IMR-90 (cell line): ENCODE data around the gene PCBD1. TPM values are rescaled to one million over a fixed set of nuclear protein-coding genes. Genes with fewer than 3 reads are reported as not detected.

ENCODE experiments used
- ATAC-seq: fragments of 200-7000 bp; cut with Tn5 transposase; 2 replicates; pipeline ENCODE4 v1.9.1; 2020; ENCODE audit warnings: low read depth, mild to moderate bottlenecking, moderate library complexity
- BruUV-seq: library from RNA; stranded (reverse); fragments of 400-500 nt; replicated peaks from 2 replicates; lab custom pipeline; 2021; lab: Mats Ljungman, UMichigan
- CTCF ChIA-PET: fragments of 300-600 bp; formaldehyde crosslinking; extraction: SDS; loops from one replicate; lab custom pipeline; 2021; ENCODE audit warnings: antibody characterized with exemption; lab: Yijun Ruan, JAX
- POLR2A ChIA-PET: fragments of 300-600 bp; sonication (Branson Sonifier 250); formaldehyde crosslinking; loops from one replicate; lab custom pipeline; 2022; ENCODE audit warnings: antibody characterized with exemption; ENCODE audit not compliant: unreplicated experiment; lab: Charles Lee
- DNase-seq: peaks from one replicate; pipeline ENCODE4 v3.0.0; 2013
- H2AFZ ChIP-seq: replicated peaks from 2 replicates; pipeline ENCODE3; 2013; ENCODE audit warnings: low read length, mild to moderate bottlenecking; ENCODE audit not compliant: poor library complexity
- H2AK5ac ChIP-seq: 2 replicates; pipeline ENCODE4 v1.6.1; 2013; ENCODE audit warnings: low read depth, low read length, inconsistent platforms
- H2AK9ac ChIP-seq: replicated peaks from 2 replicates; pipeline ENCODE3; 2013; ENCODE audit warnings: mild to moderate bottlenecking, low read depth, low read length, moderate library complexity; ENCODE audit not compliant: poor library complexity
- H2BK120ac ChIP-seq: 2 replicates; pipeline ENCODE4 v1.6.1; 2013; ENCODE audit warnings: low read depth, low read length, inconsistent platforms
- H2BK15ac ChIP-seq: 3 replicates; pipeline ENCODE4 v1.6.1; 2013; ENCODE audit warnings: low read depth, low read length, inconsistent platforms
- H2BK20ac ChIP-seq: 2 replicates; pipeline ENCODE4 v1.6.1; 2013; ENCODE audit warnings: low read depth, mild to moderate bottlenecking, inconsistent platforms, low read length, moderate library complexity
- H2BK5ac ChIP-seq: 2 replicates; pipeline ENCODE4 v1.6.1; 2013; ENCODE audit warnings: mild to moderate bottlenecking, low read depth, low read length, inconsistent platforms; ENCODE audit not compliant: poor library complexity, severe bottlenecking
- H3K14ac ChIP-seq: replicated peaks from 2 replicates; pipeline ENCODE4 v1.6.1; 2013; ENCODE audit warnings: low read depth, low read length, inconsistent platforms
- H3K18ac ChIP-seq: 2 replicates; pipeline ENCODE4 v1.6.1; 2013; ENCODE audit warnings: low read depth, low read length, control low read depth
- H3K23ac ChIP-seq: 2 replicates; pipeline ENCODE4 v1.6.1; 2013; ENCODE audit warnings: low read depth, low read length, inconsistent platforms
- H3K27ac ChIP-seq: 2 replicates; pipeline ENCODE4 v1.5.1; 2013; ENCODE audit warnings: mild to moderate bottlenecking, control low read depth, low read length; ENCODE audit not compliant: insufficient read depth
- H3K27me3 ChIP-seq: 2 replicates; pipeline ENCODE4 v1.6.1; 2013; ENCODE audit warnings: low read length; ENCODE audit not compliant: control insufficient read depth, insufficient read depth
- H3K36me3 ChIP-seq: 2 replicates; pipeline ENCODE4 v1.6.1; 2013; ENCODE audit warnings: low read length, mixed read lengths; ENCODE audit not compliant: control insufficient read depth, insufficient read depth
- H3K4ac ChIP-seq: 2 replicates; pipeline ENCODE4 v1.6.1; 2013; ENCODE audit warnings: low read depth, low read length, inconsistent platforms
- H3K4me1 ChIP-seq: 2 replicates; pipeline ENCODE4 v1.6.1; 2013; ENCODE audit warnings: low read length, mixed read lengths; ENCODE audit not compliant: control insufficient read depth, insufficient read depth
- H3K4me2 ChIP-seq: 2 replicates; pipeline ENCODE4 v1.6.1; 2013; ENCODE audit warnings: low read depth, mild to moderate bottlenecking, control low read depth, low read length, moderate library complexity
- H3K4me3 ChIP-seq: 2 replicates; pipeline ENCODE4 v1.5.1; 2013; ENCODE audit warnings: low read depth, mild to moderate bottlenecking, control low read depth, low read length, moderate library complexity; ENCODE audit not compliant: insufficient read depth
- H3K56ac ChIP-seq: 2 replicates; pipeline ENCODE4 v1.6.1; 2013; ENCODE audit warnings: low read length, inconsistent platforms; ENCODE audit not compliant: insufficient read depth; ENCODE audit errors: extremely low read depth
- H3K79me1 ChIP-seq, 2 experiments: 2 replicates each; pipeline ENCODE4 v1.6.1; 2013; ENCODE audit warnings: low read length in 2 of 2, inconsistent platforms in 1 of 2, low read depth in 1 of 2
- H3K9ac ChIP-seq: 2 replicates; pipeline ENCODE4 v1.6.1; 2013; ENCODE audit warnings: low read depth, low read length, control low read depth
- H3K9me1 ChIP-seq: 2 replicates; pipeline ENCODE4 v1.6.1; 2013; ENCODE audit warnings: low read length, inconsistent platforms; ENCODE audit not compliant: insufficient read depth
- H3K9me3 ChIP-seq: 2 replicates; pipeline ENCODE4 v1.6.1; 2013; ENCODE audit warnings: low read length; ENCODE audit not compliant: control insufficient read depth, insufficient read depth
- H4K20me1 ChIP-seq: 2 replicates; pipeline ENCODE4 v1.6.1; 2013; ENCODE audit warnings: low read length, inconsistent platforms; ENCODE audit not compliant: insufficient read depth
- H4K5ac ChIP-seq: 2 replicates; pipeline ENCODE4 v1.6.1; 2013; ENCODE audit warnings: mild to moderate bottlenecking, low read depth, low read length, control low read depth
- H4K8ac ChIP-seq, 2 experiments: 2 replicates each; pipeline ENCODE4 v1.6.1; 2013; ENCODE audit warnings: low read depth in 2 of 2, low read length in 2 of 2, control low read depth in 1 of 2, inconsistent platforms in 1 of 2
- H4K91ac ChIP-seq: 2 replicates; pipeline ENCODE4 v1.6.1; 2013; ENCODE audit warnings: low read depth, low read length, inconsistent platforms; ENCODE audit not compliant: insufficient read depth
- BHLHE40 ChIP-seq: fragments of 150-350 bp; IDR thresholded peaks from 2 replicates; pipeline ENCODE4 v1.6.1; 2016; ENCODE audit warnings: mild to moderate bottlenecking, low read depth, low read length
- CEBPB ChIP-seq: IDR thresholded peaks from 2 replicates; pipeline ENCODE4 v1.6.1; 2012; ENCODE audit warnings: low read depth, low read length, improper control_type of control experiment
- CHD1 ChIP-seq: IDR thresholded peaks from 2 replicates; pipeline ENCODE4 v1.6.1; 2012; ENCODE audit warnings: low read depth, low read length, improper control_type of control experiment
- FOS ChIP-seq: fragments of 150-350 bp; IDR thresholded peaks from 2 replicates; pipeline ENCODE4 v1.6.1; 2016; ENCODE audit warnings: low read depth, low read length
- MAFK ChIP-seq: IDR thresholded peaks from 2 replicates; pipeline ENCODE4 v1.6.1; 2012; ENCODE audit warnings: low read depth, low read length, improper control_type of control experiment
- MAZ ChIP-seq: IDR thresholded peaks from 2 replicates; pipeline ENCODE4 v1.6.1; 2012; ENCODE audit warnings: low read depth, mild to moderate bottlenecking, low read length, improper control_type of control experiment, moderate library complexity, borderline replicate concordance
- MXI1 ChIP-seq: IDR thresholded peaks from 2 replicates; pipeline ENCODE4 v1.6.1; 2012; ENCODE audit warnings: low read depth, mild to moderate bottlenecking, low read length, moderate library complexity, borderline replicate concordance
- NFE2L2 ChIP-seq: fragments of 150-350 bp; IDR thresholded peaks from 2 replicates; pipeline ENCODE4 v1.6.1; 2016; ENCODE audit warnings: low read depth, mild to moderate bottlenecking, low read length
- POLR2A ChIP-seq: IDR thresholded peaks from 2 replicates; pipeline ENCODE4 v1.6.1; 2012; ENCODE audit warnings: mild to moderate bottlenecking, low read depth, low read length
- RAD21 ChIP-seq: IDR thresholded peaks from 2 replicates; pipeline ENCODE4 v1.6.1; 2012; ENCODE audit warnings: low read length, improper control_type of control experiment
- RCOR1 ChIP-seq: IDR thresholded peaks from 2 replicates; pipeline ENCODE4 v1.6.1; 2012; ENCODE audit warnings: mild to moderate bottlenecking, low read length, improper control_type of control experiment; ENCODE audit not compliant: insufficient replicate concordance
- RFX5 ChIP-seq: IDR thresholded peaks from 2 replicates; pipeline ENCODE4 v1.8.0; 2012; ENCODE audit warnings: low read depth, mild to moderate bottlenecking, low read length, moderate library complexity
- SMC3 ChIP-seq: fragments of 150-350 bp; IDR thresholded peaks from 2 replicates; pipeline ENCODE4 v1.6.1; 2016; ENCODE audit warnings: low read depth, mild to moderate bottlenecking, antibody characterized with exemption, low read length, moderate library complexity
- WGBS, 2 experiments: methylation state at CpG; one replicate each; pipeline versions ENCODE4 v1.1.5 to v1.1.7; 2013; ENCODE audit warnings: missing lambda C conversion rate in 2 of 2; ENCODE audit not compliant: insufficient read length in 1 of 2; ENCODE audit errors: extremely low coverage in 2 of 2; 5-methylcytosine and 5-hydroxymethylcytosine counted together
- dilution Hi-C: fragments of 300-500 bp; cut with HindIII; formaldehyde crosslinking; loops from one replicate; pipeline ENCODE4 v1.14.3; 2018; ENCODE audit warnings: low sequenced_read_pairs; ENCODE audit not compliant: unreplicated experiment
- in situ Hi-C: fragments of 300-500 bp; cut with MboI; formaldehyde crosslinking; loops from 3 replicates; pipeline ENCODE4 v1.14.3; 2019; ENCODE audit warnings: low sequenced_read_pairs, inconsistent platforms, mixed read lengths
- intact Hi-C: fragments of 100-400 bp; cut with micrococcal nuclease; formaldehyde crosslinking; loops from 2 replicates; pipeline ENCODE4 v1.10.0; 2022
- polyA plus RNA-seq, 3 experiments: library from polyadenylated mRNA; depleted of rRNA; stranded (reverse); fragments of >200 nt; gene quantifications; 2 replicates each; pipeline ENCODE4 v1.2.3, GENCODE V29; 2012; ENCODE audit warnings: low replicate concordance in 1 of 3
- total RNA-seq: library from RNA; depleted of rRNA; stranded (reverse); fragments of >200 nt; gene quantifications from 2 replicates; pipeline ENCODE4 v1.2.3, GENCODE V29; 2012
- TF ChIP-seq, protein P1 (sequence below): fragments of 150-350 bp; IDR thresholded peaks from 2 replicates; pipeline ENCODE4 v1.6.1; 2017; ENCODE audit warnings: mild to moderate bottlenecking, antibody characterized with exemption, low read length, low read depth
- TF ChIP-seq, protein P2 (sequence below): fragments of 150-350 bp; IDR thresholded peaks from 2 replicates; pipeline ENCODE4 v1.6.1; 2016; ENCODE audit warnings: low read depth, mild to moderate bottlenecking, low read length, moderate library complexity, borderline replicate concordance
- TF ChIP-seq, protein P3 (sequence below): conservative IDR thresholded peaks from 2 replicates; pipeline ENCODE4 v1.5.1; 2012; ENCODE audit warnings: mild to moderate bottlenecking, low read depth, low read length, improper control_type of control experiment

PCBD1 gene
- total and polyA plus RNA-seq, 2 of the 4 experiments (the other 2 are of a cell fraction): 15.8 to 31.6 TPM

DNA sequence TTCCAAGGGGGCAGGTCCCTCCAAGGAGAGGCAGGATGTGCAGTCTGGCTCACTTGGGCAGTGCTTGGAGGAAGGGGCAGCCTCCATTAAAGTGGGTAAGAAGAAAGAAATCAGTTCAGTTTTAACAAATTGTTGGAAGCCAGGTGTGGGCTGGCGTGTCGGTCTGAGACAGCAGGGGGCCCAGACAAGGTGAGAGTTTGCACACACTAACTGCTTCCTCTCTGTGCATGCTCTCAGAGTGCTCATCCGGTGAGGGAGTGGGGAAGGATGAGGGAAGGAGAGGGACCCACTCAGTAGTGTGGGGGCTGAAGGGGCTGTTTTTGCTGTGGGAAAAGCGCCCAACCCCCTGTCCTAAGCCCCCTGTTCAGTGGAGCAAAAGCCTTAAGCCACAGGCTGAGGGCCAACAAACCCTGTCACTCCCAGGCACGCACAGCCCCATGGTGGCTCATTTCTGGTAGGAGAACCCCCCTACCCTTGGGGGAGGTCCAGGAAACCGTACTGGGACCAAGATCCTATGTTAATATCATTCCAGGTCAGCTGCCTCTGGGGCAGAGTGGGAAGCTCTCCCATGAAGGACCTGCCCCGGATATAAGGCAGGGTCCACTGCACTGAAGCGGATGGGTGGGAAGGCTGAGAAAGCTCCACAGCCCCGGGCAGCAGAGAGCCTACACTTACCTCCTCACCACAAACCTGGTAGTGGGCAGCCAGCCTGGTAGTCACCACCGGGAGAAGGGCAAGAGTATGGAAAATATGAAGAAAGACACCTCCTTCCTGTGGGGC, 5.1 kb upstream of the PCBD1 start:
- no peak overlapping the region for H3K56ac ChIP-seq
- no peak overlapping the region for H3K18ac ChIP-seq
- TF ChIP-seq, protein P1, sequence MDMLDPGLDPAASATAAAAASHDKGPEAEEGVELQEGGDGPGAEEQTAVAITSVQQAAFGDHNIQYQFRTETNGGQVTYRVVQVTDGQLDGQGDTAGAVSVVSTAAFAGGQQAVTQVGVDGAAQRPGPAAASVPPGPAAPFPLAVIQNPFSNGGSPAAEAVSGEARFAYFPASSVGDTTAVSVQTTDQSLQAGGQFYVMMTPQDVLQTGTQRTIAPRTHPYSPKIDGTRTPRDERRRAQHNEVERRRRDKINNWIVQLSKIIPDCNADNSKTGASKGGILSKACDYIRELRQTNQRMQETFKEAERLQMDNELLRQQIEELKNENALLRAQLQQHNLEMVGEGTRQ: no peak
- no peak for TF ChIP-seq RAD21
- no peak for TF ChIP-seq CHD1
- TF ChIP-seq POLR2A: no peak
- no peak for TF ChIP-seq SMC3
- no peak for TF ChIP-seq CEBPB
- TF ChIP-seq, protein P2, sequence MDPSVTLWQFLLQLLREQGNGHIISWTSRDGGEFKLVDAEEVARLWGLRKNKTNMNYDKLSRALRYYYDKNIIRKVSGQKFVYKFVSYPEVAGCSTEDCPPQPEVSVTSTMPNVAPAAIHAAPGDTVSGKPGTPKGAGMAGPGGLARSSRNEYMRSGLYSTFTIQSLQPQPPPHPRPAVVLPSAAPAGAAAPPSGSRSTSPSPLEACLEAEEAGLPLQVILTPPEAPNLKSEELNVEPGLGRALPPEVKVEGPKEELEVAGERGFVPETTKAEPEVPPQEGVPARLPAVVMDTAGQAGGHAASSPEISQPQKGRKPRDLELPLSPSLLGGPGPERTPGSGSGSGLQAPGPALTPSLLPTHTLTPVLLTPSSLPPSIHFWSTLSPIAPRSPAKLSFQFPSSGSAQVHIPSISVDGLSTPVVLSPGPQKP: no peak
- TF ChIP-seq BHLHE40: no peak
- no peak for TF ChIP-seq RFX5
- TF ChIP-seq MAZ: no peak
- TF ChIP-seq, protein P3, sequence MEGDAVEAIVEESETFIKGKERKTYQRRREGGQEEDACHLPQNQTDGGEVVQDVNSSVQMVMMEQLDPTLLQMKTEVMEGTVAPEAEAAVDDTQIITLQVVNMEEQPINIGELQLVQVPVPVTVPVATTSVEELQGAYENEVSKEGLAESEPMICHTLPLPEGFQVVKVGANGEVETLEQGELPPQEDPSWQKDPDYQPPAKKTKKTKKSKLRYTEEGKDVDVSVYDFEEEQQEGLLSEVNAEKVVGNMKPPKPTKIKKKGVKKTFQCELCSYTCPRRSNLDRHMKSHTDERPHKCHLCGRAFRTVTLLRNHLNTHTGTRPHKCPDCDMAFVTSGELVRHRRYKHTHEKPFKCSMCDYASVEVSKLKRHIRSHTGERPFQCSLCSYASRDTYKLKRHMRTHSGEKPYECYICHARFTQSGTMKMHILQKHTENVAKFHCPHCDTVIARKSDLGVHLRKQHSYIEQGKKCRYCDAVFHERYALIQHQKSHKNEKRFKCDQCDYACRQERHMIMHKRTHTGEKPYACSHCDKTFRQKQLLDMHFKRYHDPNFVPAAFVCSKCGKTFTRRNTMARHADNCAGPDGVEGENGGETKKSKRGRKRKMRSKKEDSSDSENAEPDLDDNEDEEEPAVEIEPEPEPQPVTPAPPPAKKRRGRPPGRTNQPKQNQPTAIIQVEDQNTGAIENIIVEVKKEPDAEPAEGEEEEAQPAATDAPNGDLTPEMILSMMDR: no peak
- TF ChIP-seq FOS: no peak
- no peak for TF ChIP-seq RCOR1
- no peak for TF ChIP-seq MAFK
- TF ChIP-seq NFE2L2: no peak
- TF ChIP-seq MXI1: no peak
- no peaks in the 10 kb centered on the region for H3K36me3 ChIP-seq
- H3K27me3 ChIP-seq: peaks cover 14% of the 10 kb centered on the region
- H3K14ac ChIP-seq: no peak overlapping the region
- H4K20me1 ChIP-seq: no peaks in the 10 kb centered on the region
- DNase-seq: no peak
- peaks cover 2% of the 10 kb centered on the region; the same call in 1 of the 2 replicates for H3K4me1 ChIP-seq
- ChIA-PET CTCF (no interaction called here), POLR2A (no interaction called here)
- H3K23ac ChIP-seq: no peak overlapping the region
- no TSS peak for BruUV-seq
- no peak overlapping the region for H3K27ac ChIP-seq
- H2BK5ac ChIP-seq: no peak overlapping the region
- H2AK5ac ChIP-seq: no peak overlapping the region
- in situ Hi-C loops: no loop called here
- H3K4me3 ChIP-seq: no peak overlapping the region
- no peak overlapping the region for H2BK120ac ChIP-seq
- peaks cover 6% of the 10 kb centered on the region for H3K9me3 ChIP-seq
- H4K8ac ChIP-seq: no peak overlapping the region
- H3K79me1 ChIP-seq: no peaks in the 10 kb centered on the region
- H3K9ac ChIP-seq: no peak overlapping the region
- no peak overlapping the region for H4K5ac ChIP-seq
- 83% methylated on average over 2 of the region's 10 CpGs; no CpG with 5 or more reads in 1 of the 2 experiments for WGBS, 2 experiments
- H3K4me2 ChIP-seq: no peak overlapping the region
- no peak for ATAC-seq
- dilution Hi-C loops: no loop called here
- intact Hi-C loops: no loop called here
- H3K9me1 ChIP-seq: no peaks in the 10 kb centered on the region
- no peak overlapping the region for H2AFZ ChIP-seq
- no peak overlapping the region for H2BK20ac ChIP-seq
- H2BK15ac ChIP-seq: no peak overlapping the region
- no peak overlapping the region for H4K91ac ChIP-seq
- no peak overlapping the region for H2AK9ac ChIP-seq
- H3K4ac ChIP-seq: no peak overlapping the region
